Thoracic aorta (tissue), 2 donors: ENCODE results near the gene PSMG3. TPM values are rescaled to one million over a fixed set of nuclear protein-coding genes. Genes with fewer than 3 reads are reported as not detected.

Experiments used
- ATAC-seq: fragments of 150-250 bp; one replicate; pipeline ENCODE4 v1.8.0; 2017; ENCODE audit warnings: low read depth; ENCODE audit not compliant: insufficient number of reproducible peaks, low FRiP score
- DNase-seq: peaks from one replicate; pipeline ENCODE4 v3.0.0-alpha.2; 2020; ENCODE audit warnings: low spot score
- H3K27ac ChIP-seq, 2 donors: fragments of 200-600 bp; sonication (generic); 1 replicate in 1 of 2; 2 replicates in 1 of 2; pipeline ENCODE4 v1.5.1; 2016; ENCODE audit warnings: mild to moderate bottlenecking in 2 of 2, moderate library complexity in 2 of 2
- H3K27me3 ChIP-seq: fragments of 200-600 bp; sonication (generic); replicated peaks from 2 replicates; pipeline ENCODE4 v1.6.0; 2016; ENCODE audit warnings: mild to moderate bottlenecking; ENCODE audit not compliant: insufficient read depth
- H3K36me3 ChIP-seq: fragments of 200-600 bp; sonication (generic); one replicate; pipeline ENCODE4 v1.5.1; 2016
- H3K4me1 ChIP-seq, 2 donors: fragments of 200-600 bp; sonication (generic); 1 replicate in 1 of 2; 2 replicates in 1 of 2; pipeline versions ENCODE4 v1.5.1 to v1.6.0; 2016; ENCODE audit warnings: low read depth in 2 of 2, mild to moderate bottlenecking in 1 of 2; ENCODE audit not compliant: control insufficient read depth in 1 of 2
- H3K4me3 ChIP-seq: fragments of 200-600 bp; sonication (generic); 2 replicates; pipeline ENCODE4 v1.5.1; 2016; ENCODE audit warnings: mild to moderate bottlenecking
- H3K9me3 ChIP-seq: fragments of 200-600 bp; sonication (generic); 2 replicates; pipeline ENCODE4 v1.5.1; 2016
- CTCF ChIP-seq: fragments of 200-600 bp; sonication (generic); IDR thresholded peaks from one replicate; pipeline ENCODE4 v1.5.1; 2019; ENCODE audit warnings: antibody characterized with exemption
- total RNA-seq, 2 donors: library from RNA; depleted of rRNA; stranded (reverse); fragments of >200 nt; gene quantifications; one replicate each; pipeline versions ENCODE4 v1.1.0 to v1.2.3, GENCODE V29; 2016

PSMG3 gene
- total RNA-seq, 2 donors from 2014 or later = 30.9 to 40.4 TPM

- no peak overlapping the region for H3K27ac ChIP-seq
- H3K27me3 ChIP-seq = no peaks in the 10 kb centered on the region
- H3K4me1 ChIP-seq = no peaks in the 10 kb centered on the region
- H3K9me3 ChIP-seq = no peaks in the 10 kb centered on the region
- no peak overlapping the region for H3K4me3 ChIP-seq
- no peak for ATAC-seq
- H3K36me3 ChIP-seq = peaks cover 7% of the 10 kb centered on the region
- DNase-seq = no peak
- no peak for TF ChIP-seq CTCF
Measured at GRCh38 chr7:1548944-1549343, 20.9 kb downstream of the PSMG3 start.

- Histone ChIP-seq H3K9me3 (no peaks in the 10 kb centered on the region), H3K36me3 (peaks cover 12% of the 10 kb centered on the region), H3K27ac (no peak overlapping the region), H3K27me3 (no peaks in the 10 kb centered on the region), H3K4me3 (no peak overlapping the region), H3K4me1 (no peaks in the 10 kb centered on the region)
- no peak for TF ChIP-seq CTCF
- ATAC-seq (no peak), DNase-seq (no peak)
Measured at GRCh38 chr7:1548438-1548831, 21.4 kb downstream of the PSMG3 start.

GRCh38 chr7:1547777-1548437 is 21.9 kb downstream of the PSMG3 start:
- no peak for TF ChIP-seq CTCF
- H3K4me1 ChIP-seq = no peaks in the 10 kb centered on the region
- no peak overlapping the region for H3K4me3 ChIP-seq
- no peak for DNase-seq
- H3K27ac ChIP-seq = no peak overlapping the region
- no peak for ATAC-seq
- peaks cover 13% of the 10 kb centered on the region for H3K36me3 ChIP-seq
- H3K27me3 ChIP-seq = no peaks in the 10 kb centered on the region
- no peaks in the 10 kb centered on the region for H3K9me3 ChIP-seq

GRCh38 chr7:1546909-1547776 is 22.7 kb downstream of the PSMG3 start:
- no peaks in the 10 kb centered on the region for H3K27me3 ChIP-seq
- no peak for ATAC-seq
- H3K36me3 ChIP-seq = peaks cover 16% of the 10 kb centered on the region
- H3K4me3 ChIP-seq = no peak overlapping the region
- no peak for TF ChIP-seq CTCF
- H3K4me1 ChIP-seq = no peaks in the 10 kb centered on the region
- H3K9me3 ChIP-seq = no peaks in the 10 kb centered on the region
- DNase-seq = no peak
- H3K27ac ChIP-seq = no peak overlapping the region

GRCh38 chr7:1546274-1546908 is 23.4 kb downstream of the PSMG3 start:
- TF ChIP-seq CTCF = no peak
- Histone ChIP-seq H3K27ac (no peak overlapping the region), H3K9me3 (no peaks in the 10 kb centered on the region), H3K36me3 (peaks cover 23% of the 10 kb centered on the region), H3K4me1 (no peaks in the 10 kb centered on the region), H3K27me3 (no peaks in the 10 kb centered on the region), H3K4me3 (no peak overlapping the region)
- ATAC-seq = no peak
- no peak for DNase-seq
